NCI-H187 treated with DMSO at 0.1 percent for 48 hours (cell line): ENCODE measurements around the gene KCNJ14.

ENCODE experiments used
- DNase-seq: peaks from one replicate; lab custom pipeline; 2025; lab: John Stamatoyannopoulos, UW

KCNJ14 gene

DNA sequence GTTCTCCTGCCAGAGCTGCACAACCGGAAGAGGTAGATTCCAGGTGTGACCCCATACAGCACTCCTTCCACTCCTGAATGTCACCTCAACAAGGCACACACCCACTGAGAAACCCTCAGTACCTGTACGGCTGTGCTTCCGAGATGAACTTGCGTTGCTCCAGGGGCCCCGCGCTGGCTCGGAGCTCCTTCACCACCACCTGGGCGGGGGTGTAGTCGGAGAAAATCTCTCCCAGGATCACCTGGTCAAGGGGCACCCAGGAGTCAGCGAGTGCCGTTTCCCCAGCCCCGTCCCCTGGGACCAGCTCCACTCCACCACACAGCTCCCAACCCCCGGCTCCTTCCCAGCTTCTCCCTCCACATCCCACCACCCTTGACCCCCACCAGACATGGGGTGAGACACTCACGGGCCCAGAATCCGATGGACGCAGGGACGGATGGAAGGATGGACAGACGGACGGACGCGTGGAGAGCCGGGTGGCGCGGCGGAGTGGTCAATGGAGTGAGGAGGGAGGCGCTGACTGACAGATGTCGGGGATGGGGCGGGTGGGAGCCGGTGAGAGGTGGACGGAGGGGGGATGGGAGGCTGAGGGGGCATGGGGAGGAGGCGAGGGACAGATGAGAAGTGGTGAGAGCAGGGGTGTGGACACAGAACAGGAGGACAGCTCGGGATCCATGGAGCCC is 53.5 kb downstream of the KCNJ14 start:
- DNase-seq: no peak

DNA sequence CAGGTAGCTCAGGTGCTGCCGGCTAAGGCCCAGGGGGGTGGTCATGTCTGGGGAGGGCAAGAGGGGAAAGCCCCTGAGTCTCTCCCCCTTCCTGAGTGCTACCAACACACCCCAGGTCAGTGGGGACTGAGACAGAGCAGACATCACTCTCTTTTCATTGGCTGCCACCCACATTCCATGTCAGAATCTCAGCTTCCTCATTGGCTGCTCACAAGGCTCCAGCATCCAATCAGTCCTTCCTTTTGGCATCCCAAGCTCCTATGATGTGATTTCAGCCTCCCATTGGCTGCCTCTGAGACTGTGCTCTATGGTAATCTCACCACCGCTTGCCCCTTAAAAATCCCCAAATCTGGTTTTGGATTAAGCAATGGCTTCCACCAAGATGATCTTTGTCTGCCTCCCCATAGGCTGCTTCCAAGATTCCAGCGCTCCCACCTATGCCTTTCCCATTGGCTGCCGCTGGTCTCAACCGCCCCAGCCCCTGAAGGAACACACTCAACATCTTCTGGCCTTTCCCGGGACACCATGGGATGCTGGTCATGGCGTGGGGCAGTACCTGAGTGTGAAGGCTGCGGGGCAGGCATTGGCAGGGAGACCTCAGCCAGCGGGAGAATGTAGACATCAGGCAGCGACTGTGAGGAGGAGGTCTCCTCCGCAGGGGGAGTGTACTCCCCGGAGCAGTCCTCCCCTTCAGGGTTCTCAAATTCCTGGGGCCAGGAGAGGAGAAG is 54.3 kb downstream of the KCNJ14 start:
- no peak for DNase-seq

DNA sequence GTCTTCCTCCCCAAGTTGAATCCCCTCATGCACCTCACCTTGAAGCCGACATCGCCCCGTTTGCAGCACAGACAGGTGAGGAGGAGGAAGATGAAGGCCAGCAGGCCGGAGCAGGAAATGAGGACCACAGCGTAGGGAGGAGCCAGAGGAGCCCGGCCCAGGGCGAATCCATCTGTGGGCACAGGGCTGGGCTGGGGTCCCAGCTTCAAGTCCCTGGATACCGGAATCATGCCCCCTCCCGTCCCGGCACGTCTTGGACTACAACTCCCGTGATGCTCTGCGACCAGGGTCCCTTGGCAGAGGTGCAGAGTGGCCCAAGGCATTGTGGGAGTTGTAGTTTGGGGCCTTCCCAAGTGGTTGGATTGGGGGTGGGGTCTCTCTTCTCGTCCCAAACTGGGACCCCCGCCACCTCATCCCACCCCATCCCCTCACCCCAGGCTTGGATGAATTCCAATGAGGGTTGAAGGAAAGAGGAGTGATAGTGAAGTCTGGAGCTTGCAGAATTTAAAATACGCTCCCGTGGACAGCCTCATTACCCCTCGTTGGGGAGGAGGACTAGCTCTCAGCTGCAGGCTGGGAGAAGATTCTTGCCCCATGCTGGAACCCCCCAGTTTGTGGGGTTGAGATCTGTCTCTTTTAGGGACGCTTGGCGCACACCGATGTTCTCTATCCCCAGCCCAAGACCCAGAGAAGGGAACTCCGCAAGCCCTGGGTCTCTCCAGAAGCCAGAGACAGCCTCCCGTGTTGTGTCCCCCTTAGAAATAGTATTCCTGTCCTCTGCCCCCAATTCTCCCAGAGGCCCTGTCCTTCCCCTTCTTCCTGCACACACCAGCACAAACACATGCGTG is 55.3 kb downstream of the KCNJ14 start:
- no peak for DNase-seq

DNA sequence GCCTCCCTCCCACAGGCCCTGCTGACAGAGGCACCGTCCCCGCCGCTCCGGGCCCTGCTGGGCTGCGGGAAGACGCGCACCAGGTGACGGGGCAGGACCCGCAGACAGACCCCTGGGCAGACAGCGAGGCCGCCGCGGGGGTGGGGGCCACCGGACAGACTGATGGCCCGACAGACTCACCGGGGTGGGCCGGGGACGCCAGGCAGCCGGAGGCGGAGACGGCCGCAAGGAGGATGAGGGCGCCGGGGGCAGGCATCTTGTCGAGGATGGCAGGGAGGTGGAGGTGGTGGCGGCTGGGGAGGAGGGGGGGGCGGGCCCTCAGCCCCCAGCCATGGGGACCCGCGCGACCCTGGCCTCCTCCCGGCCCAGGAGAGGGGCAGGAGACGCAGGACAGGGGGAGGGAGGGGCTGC is 56.0 kb downstream of the KCNJ14 start:
- no peak for DNase-seq

DNA sequence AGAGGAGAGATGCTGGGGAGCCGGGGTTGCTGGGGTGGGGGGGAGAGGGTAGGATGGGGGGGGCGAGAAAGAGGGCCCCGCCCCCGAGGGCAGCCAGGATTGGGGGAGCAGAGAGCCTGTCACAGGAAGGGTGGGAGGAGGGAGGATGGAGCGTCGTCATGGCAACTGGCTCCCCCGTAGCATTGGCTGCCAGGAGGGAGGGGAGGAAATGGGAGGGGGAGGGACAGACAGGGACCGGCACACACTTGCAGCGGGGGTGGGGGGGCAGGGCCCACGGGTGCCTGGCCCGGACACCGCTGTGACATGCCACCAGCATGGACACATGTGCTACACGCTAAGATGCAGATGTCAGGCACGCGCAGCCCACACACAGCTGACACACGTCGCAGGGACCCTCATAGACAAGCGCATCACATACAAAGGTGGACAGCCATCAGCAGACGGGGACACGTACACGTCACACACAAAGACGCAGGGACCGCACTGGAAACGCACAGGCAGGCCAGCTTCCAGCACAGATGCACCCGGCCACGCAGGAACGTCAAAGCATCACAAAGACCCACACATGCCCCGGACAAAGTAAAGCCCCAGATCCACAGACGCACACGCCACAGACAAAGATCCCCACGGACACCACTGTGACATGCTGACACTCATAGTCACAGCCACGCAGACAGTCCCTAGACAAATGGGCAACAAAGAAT is 56.6 kb downstream of the KCNJ14 start, which contains the start of gene LMTK3:
TSS of gene LMTK3 (minus strand) at position 36 of the 704 bp plus-strand sequence. CDS start 259 bp downstream, outside the sequence.
- DNase-seq: no peak

DNA sequence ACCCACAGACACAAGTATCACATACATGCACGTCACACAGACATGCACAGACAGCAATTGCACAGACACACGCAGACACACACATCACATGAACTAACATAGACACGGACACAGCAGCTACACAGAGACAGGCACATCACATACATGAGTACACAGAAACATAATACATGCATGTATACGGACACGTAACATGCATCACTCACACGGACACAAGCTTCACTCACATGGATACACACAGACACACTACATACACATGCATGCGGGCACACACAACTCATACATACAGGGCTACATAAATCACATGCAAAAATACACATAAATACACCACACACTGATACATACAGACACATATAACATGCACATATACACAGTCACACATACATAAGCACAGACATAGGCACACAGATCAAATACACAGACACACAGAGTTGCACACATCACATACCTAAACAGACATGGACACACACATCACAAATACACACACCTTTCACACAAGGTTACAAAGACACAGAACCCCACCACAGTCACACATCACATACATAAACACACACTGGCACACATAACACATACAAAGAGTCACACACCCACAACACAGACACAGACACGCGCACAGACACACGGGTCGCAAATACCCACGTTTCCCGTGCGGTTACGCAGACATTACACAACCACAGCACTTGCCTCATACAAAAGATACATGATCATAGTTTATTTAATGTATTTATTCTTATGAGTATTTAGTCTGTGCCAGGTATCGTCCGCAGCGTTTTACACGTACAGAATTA is 57.3 kb downstream of the KCNJ14 start:
- no peak for DNase-seq

DNA sequence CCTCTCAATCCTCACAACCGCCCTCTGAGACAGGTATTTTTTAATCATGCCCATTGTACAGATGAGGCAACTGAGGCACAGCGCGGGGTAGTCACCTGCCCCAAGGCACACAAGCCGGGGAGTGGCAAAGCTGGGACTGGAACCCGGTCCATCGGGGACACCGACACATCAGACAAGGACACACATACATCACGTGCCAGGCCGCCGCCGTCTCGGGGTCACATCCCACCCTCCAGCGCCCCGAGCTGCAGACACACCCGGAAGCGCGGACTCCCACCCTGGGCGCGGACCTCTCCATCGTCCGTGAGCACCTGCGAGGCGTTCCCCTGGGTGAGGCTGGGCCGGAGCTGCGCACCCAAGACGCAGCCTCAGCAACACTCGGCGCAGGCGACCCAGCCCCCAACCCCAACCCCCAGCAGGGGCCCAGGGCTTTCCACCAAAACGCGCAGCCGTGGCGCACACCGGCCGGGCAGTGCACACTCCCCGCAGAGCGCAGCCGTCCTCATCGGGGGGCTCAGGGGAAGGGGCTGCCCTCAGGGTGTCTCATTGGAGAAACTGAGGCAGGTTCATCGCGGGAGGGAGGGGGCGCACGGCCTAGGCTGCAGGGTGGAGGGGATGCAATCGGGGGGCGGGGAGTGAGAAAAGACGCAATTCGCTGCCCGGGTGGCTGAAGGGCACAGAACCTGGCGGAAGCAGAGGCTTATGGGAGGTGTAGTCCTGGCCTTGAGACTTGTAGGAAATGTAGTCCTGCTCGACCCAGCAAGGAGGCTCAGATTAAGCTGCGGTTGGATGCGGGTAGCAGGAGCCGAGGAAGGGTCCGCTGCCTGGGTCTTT is 58.1 kb downstream of the KCNJ14 start:
- DNase-seq: no peak

DNA sequence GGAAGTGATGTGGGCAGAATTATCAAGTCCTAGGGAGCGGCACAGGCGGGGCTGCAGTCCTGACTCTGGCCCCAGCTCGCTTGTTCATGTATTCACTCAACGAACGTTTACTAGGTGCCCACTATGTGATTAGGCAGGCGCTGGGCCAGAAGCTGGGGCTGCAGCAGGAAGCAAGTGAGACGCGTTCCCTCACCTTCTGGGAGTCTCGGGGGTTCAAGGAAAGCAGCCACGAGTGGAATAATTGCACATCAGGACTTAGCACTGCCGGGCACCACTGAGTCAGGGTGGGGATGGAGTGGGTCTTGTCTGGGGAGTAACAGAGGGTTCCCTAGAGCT is 58.7 kb downstream of the KCNJ14 start:
- DNase-seq: no peak

DNA sequence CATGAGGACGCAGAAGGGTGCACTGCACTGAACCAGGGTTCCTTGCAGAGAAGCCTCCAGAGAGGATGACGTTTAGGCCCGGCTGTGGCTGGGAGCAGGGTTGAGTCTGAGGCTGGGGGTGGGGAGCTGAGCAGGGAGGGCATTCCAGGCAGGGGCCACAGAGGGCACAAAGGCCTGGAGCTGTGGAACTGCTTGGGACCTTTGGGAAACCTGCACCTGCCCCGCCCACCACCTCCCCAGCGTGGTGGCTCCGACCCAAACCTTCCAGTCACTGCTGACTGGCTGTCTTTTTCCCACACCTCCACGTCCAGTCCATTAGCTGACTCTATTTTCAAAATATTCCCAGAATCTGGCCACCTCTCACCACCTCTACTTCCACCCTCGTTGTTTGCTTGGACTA is 61.2 kb downstream of the KCNJ14 start:
- no peak for DNase-seq
